Measurements from ENCODE around the gene CNTRL. TPM values are rescaled to one million over a fixed set of nuclear protein-coding genes. Genes with fewer than 3 reads are reported as not detected.

CNTRL gene
- total RNA-seq, 3 donors from 2014 or later (not counting 1 experiment from before 2014, with no cell fraction given) = 59.1 to 74.3 (median 60.0) TPM

GRCh38 chr9:121194730-121195129, 120.0 kb downstream of the CNTRL start:
- Histone ChIP-seq H3K9me3 (ENCODE audit: control insufficient read depth, insufficient read depth, low read length) (no peaks in the 10 kb centered on the region), H3K27me3 (ENCODE audit: control insufficient read depth, insufficient read depth, low read length) (no peaks in the 10 kb centered on the region), H3K4me1 (ENCODE audit: control insufficient read depth, insufficient read depth, low read length) (peaks cover 12% of the 10 kb centered on the region), H3K27ac (ENCODE audit: low read length) (no peak overlapping the region), H3K36me3 (ENCODE audit: control insufficient read depth, insufficient read depth, low read length) (peaks cover 5% of the 10 kb centered on the region), H3K4me3 (ENCODE audit: low read length) (no peak overlapping the region)
- Mint-ChIP-seq H3K27ac (peak overlapping the region; percentile 68 to 80), H3K4me3 (no peak overlapping the region), H3K9me3 (no peaks in the 10 kb centered on the region), H3K4me1 (peaks cover 84 to 96% of the 10 kb centered on the region in 2 donors), H3K36me3 (no peaks in the 10 kb centered on the region), H3K27me3 (ENCODE audit: low read depth in 2 of 2) (no peaks in the 10 kb centered on the region)
- WGBS (ENCODE audit: insufficient coverage) = no CpG with 5 or more reads among the region's 1 CpG
- DNase-seq (no peak), ATAC-seq (peak; percentile 39 to 60 (median 48))
- intact Hi-C loops (cut with micrococcal nuclease) = no loop called here
- TF ChIP-seq CTCF (IDR thresholded peaks at IDR 0.05) = no peak

GRCh38 chr9:121196389-121196788, 121.6 kb downstream of the CNTRL start:
- peaks cover 82 to 90% of the 10 kb centered on the region in 2 donors for H3K4me1 Mint-ChIP-seq
- no peaks in the 10 kb centered on the region for H3K27me3 ChIP-seq (ENCODE audit: control insufficient read depth, insufficient read depth, low read length)
- 25% methylated on average over 3 of the region's 4 CpGs for WGBS (ENCODE audit: insufficient coverage)
- H3K27ac ChIP-seq (ENCODE audit: low read length) = no peak overlapping the region
- no peaks in the 10 kb centered on the region for H3K36me3 ChIP-seq (ENCODE audit: control insufficient read depth, insufficient read depth, low read length)
- intact Hi-C loops (cut with micrococcal nuclease) = no loop called here
- DNase-seq = peak in 1 of 2 donors; percentile 28
- H3K4me1 ChIP-seq (ENCODE audit: control insufficient read depth, insufficient read depth, low read length) = peaks cover 18% of the 10 kb centered on the region
- no peak for TF ChIP-seq CTCF (IDR thresholded peaks at IDR 0.05)
- peak overlapping the region; percentile 68 to 87 for H3K27ac Mint-ChIP-seq
- H3K9me3 ChIP-seq (ENCODE audit: control insufficient read depth, insufficient read depth, low read length) = no peaks in the 10 kb centered on the region
- no peak overlapping the region for H3K4me3 ChIP-seq (ENCODE audit: low read length)
- peak overlapping the region; percentile 31 for H3K4me3 Mint-ChIP-seq
- peak in 1 of 3 donors; percentile 22 for ATAC-seq
- no peaks in the 10 kb centered on the region for H3K27me3 Mint-ChIP-seq (ENCODE audit: low read depth in 2 of 2)
- H3K36me3 Mint-ChIP-seq = no peaks in the 10 kb centered on the region
- H3K9me3 Mint-ChIP-seq = no peaks in the 10 kb centered on the region

GRCh38 chr9:121197132-121197531, 122.4 kb downstream of the CNTRL start:
- Histone ChIP-seq H3K4me1 (ENCODE audit: control insufficient read depth, insufficient read depth, low read length) (peaks cover 20% of the 10 kb centered on the region), H3K27me3 (ENCODE audit: control insufficient read depth, insufficient read depth, low read length) (no peaks in the 10 kb centered on the region), H3K4me3 (ENCODE audit: low read length) (no peak overlapping the region), H3K27ac (ENCODE audit: low read length) (no peak overlapping the region), H3K9me3 (ENCODE audit: control insufficient read depth, insufficient read depth, low read length) (no peaks in the 10 kb centered on the region), H3K36me3 (ENCODE audit: control insufficient read depth, insufficient read depth, low read length) (no peaks in the 10 kb centered on the region)
- DNase-seq (no peak), ATAC-seq (no peak)
- intact Hi-C loops (cut with micrococcal nuclease) = no loop called here
- Mint-ChIP-seq H3K27ac (peak overlapping the region; percentile 68 to 87), H3K9me3 (no peaks in the 10 kb centered on the region), H3K4me1 (peaks cover 84 to 88% of the 10 kb centered on the region in 2 donors), H3K4me3 (peak overlapping the region; percentile 72), H3K36me3 (no peaks in the 10 kb centered on the region), H3K27me3 (ENCODE audit: low read depth in 2 of 2) (no peaks in the 10 kb centered on the region)
- no peak for TF ChIP-seq CTCF (IDR thresholded peaks at IDR 0.05)
- no CpG with 5 or more reads among the region's 1 CpG for WGBS (ENCODE audit: insufficient coverage)

- H3K4me3 ChIP-seq (ENCODE audit: low read length) = no peak overlapping the region
- peaks cover 26% of the 10 kb centered on the region for H3K4me1 ChIP-seq (ENCODE audit: control insufficient read depth, insufficient read depth, low read length)
- WGBS (ENCODE audit: insufficient coverage) = 11% methylated on average over 3 of the region's 4 CpGs
- H3K27ac ChIP-seq (ENCODE audit: low read length) = no peak overlapping the region
- no peaks in the 10 kb centered on the region for H3K9me3 ChIP-seq (ENCODE audit: control insufficient read depth, insufficient read depth, low read length)
- peak overlapping the region; percentile 94 for H3K4me3 Mint-ChIP-seq
- no peaks in the 10 kb centered on the region for H3K36me3 ChIP-seq (ENCODE audit: control insufficient read depth, insufficient read depth, low read length)
- no peak for ATAC-seq
- H3K36me3 Mint-ChIP-seq = no peaks in the 10 kb centered on the region
- peaks cover 77 to 78% of the 10 kb centered on the region in 2 donors for H3K4me1 Mint-ChIP-seq
- no peaks in the 10 kb centered on the region for H3K27me3 ChIP-seq (ENCODE audit: control insufficient read depth, insufficient read depth, low read length)
- intact Hi-C loops (cut with micrococcal nuclease) = no loop called here
- no peaks in the 10 kb centered on the region for H3K9me3 Mint-ChIP-seq
- no peak for DNase-seq
- no peaks in the 10 kb centered on the region for H3K27me3 Mint-ChIP-seq (ENCODE audit: low read depth in 2 of 2)
- peak overlapping the region; percentile 87 to 94 for H3K27ac Mint-ChIP-seq
- TF ChIP-seq CTCF (IDR thresholded peaks at IDR 0.05) = no peak
Measured at GRCh38 chr9:121198512-121199042, 123.8 kb downstream of the CNTRL start.

All from natural killer cell (primary cell).